ENCODE measurements around the gene SPAG16. TPM values are rescaled to one million over a fixed set of nuclear protein-coding genes. Genes with fewer than 3 reads are reported as not detected.

The SPAG16 gene
- total RNA-seq, 1 donor: 56.1 TPM

DNA sequence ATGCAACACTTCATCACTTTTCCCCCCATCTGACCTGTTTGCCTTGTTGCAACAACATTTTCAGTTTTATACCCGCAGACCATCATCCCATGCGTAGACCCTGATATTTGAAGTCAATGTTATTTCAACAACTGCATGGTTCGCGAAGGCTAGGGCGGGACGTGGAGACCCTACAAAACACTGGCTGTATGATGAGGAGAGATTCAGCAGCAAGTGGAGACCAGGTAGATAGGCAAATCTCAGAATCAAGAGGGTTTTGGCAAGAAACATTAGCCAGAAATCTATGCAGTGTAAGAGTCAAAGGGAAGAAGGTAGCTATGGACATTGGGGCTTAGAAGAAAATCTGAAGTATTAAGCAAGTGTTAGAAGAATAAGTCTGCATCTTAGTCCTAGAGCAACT, 42.4 kb upstream of the SPAG16 start:
- TF ChIP-seq, protein P1, sequence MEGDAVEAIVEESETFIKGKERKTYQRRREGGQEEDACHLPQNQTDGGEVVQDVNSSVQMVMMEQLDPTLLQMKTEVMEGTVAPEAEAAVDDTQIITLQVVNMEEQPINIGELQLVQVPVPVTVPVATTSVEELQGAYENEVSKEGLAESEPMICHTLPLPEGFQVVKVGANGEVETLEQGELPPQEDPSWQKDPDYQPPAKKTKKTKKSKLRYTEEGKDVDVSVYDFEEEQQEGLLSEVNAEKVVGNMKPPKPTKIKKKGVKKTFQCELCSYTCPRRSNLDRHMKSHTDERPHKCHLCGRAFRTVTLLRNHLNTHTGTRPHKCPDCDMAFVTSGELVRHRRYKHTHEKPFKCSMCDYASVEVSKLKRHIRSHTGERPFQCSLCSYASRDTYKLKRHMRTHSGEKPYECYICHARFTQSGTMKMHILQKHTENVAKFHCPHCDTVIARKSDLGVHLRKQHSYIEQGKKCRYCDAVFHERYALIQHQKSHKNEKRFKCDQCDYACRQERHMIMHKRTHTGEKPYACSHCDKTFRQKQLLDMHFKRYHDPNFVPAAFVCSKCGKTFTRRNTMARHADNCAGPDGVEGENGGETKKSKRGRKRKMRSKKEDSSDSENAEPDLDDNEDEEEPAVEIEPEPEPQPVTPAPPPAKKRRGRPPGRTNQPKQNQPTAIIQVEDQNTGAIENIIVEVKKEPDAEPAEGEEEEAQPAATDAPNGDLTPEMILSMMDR (IDR thresholded peaks at IDR 0.05; ENCODE audit: insufficient read depth, low read depth, low read length): no peak
- DNase-seq (ENCODE audit: low read depth): no peak
- no peak overlapping the region for H3K4me3 ChIP-seq (ENCODE audit: low read depth, low read length)

DNA sequence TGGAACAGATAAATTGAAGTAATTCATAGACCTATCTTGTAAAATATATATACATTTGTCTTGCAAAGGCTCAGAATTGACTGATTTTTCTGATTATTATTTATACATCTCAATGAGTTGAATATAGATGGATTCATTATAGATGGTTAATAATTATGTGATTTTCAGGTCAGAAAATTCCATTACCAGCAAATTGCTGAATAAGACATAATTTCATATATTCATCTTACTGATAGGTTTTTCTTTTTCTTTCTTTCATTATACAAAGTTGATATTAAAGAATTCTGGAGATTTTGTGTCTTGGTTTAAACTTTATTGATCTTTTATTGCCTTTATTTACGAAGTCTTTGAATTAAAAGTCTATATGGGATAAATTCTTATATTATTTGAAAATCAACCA, 41.6 kb upstream of the SPAG16 start:
- no peak for DNase-seq (ENCODE audit: low read depth)
- no peak overlapping the region for H3K4me3 ChIP-seq (ENCODE audit: low read depth, low read length)
- TF ChIP-seq, protein P1 (IDR thresholded peaks at IDR 0.05; ENCODE audit: insufficient read depth, low read depth, low read length): no peak

DNA sequence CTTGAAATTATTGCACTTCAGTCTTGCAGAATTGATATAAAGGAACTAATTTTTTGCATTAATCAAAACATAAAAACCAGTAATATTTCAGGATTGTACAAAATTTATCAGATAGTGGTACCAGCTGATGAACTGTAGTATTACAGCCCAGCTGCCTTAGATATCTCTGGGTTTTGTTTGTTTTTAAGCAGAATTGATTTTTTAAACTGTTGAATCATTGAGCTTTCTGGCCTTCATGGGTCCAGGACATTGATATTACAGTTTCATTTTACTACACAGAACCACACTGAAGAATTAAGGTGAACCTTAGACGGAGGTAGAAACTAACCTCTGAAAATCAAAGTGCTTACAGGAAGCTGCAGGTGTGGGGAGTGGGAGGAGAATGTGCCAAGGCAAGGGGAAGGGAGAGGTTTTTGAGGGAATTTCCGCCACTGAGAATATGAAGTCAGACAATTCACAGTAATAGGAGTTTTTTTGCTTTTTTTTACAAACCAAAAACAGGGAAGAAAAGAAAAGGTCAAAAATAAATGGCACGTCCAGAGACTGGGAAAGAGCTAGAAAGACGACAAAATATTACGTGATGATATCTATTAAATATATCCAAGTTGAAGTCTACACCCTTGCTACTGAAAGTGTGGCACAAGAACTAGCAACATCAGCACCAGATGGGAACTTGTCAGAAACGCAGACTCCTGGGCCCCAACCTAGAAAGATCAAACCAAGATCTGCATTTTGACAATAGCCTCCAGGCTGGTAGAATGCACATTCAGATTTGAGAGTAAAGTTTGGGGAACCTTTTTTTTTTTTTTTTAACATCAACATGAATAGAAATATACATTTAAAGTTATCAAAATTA, 40.8 kb upstream of the SPAG16 start:
- TF ChIP-seq, protein P1 (IDR thresholded peaks at IDR 0.05; ENCODE audit: insufficient read depth, low read depth, low read length): no peak
- no peak overlapping the region for H3K4me3 ChIP-seq (ENCODE audit: low read depth, low read length)
- no peak for DNase-seq (ENCODE audit: low read depth)

DNA sequence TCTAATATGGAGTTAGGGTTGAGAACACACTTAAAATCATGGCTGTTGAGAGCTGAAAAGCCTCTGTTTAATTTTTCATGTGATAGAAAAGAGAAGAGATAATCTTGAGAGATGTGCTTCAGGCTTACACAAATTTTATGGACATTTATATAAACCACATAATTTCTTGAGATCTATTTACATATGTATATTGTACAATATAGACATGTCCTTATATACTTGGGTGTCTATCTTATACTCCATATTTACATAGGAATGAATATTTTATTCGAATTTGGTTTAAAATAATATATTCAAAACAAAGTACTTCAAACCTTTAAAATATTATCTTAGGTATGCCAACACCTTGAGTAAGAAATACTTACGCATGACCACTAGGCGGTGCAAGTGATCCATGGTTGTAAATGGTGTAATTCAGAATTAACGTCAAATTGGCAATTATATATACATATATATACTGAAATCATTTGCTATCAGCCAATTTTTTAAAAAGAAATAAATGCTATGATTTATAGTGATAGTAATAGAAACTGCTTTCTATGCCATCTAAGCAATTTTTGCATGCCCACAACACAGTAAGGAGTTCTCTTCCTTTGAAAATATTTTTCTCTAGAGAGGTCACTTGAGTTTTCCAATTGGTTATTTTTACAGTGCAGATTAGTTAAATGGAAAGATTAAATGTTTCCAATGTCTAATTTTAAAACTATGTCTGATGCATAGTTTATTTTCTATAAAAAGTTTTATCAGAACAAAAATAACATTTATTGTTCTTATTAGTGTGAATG, 37.6 kb upstream of the SPAG16 start:
- TF ChIP-seq, protein P1 (IDR thresholded peaks at IDR 0.05; ENCODE audit: insufficient read depth, low read depth, low read length): peak; percentile 82
- peak; percentile 65 for DNase-seq (ENCODE audit: low read depth)
- no peak overlapping the region for H3K4me3 ChIP-seq (ENCODE audit: low read depth, low read length)

DNA sequence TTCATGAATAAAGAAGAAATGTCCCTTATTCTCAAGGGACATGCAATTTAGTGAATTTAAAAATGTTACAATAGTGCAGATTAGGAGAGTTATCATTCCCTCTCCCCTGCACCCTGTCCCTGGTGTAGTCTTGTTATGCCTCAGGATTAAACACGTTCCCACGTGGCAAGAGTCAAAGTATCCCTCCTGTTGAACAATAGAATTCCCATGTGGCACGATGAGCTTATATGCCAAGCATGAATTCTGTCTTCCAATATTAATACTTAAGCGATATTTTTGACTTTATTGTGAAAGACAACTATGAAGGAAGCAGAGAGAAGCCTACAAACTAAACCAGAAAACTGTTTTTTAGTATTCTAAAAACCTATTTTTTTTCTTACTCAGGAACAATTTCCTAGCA, 36.7 kb upstream of the SPAG16 start:
- H3K4me3 ChIP-seq (ENCODE audit: low read depth, low read length): no peak overlapping the region
- DNase-seq (ENCODE audit: low read depth): no peak
- TF ChIP-seq, protein P1 (IDR thresholded peaks at IDR 0.05; ENCODE audit: insufficient read depth, low read depth, low read length): no peak

DNA sequence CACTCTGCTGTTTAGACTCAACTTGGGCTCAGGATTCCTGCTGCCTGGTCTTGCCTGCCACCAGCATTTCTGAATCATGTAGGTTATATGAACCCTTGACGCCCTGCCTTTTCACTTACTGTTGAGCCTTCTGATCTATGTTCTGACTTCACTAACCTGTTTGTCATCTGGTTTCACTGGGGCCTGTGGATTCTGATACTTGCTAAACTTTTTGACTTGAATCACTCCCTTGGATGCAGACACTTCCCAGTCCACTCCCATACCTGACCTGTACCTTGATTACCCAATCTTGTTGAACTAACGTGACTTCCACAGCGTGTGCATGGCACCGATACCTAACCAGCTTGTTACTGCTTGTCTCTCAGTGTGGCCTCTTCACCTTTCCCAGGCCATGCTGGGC, 35.6 kb upstream of the SPAG16 start:
- H3K4me3 ChIP-seq (ENCODE audit: low read depth, low read length): no peak overlapping the region
- no peak for DNase-seq (ENCODE audit: low read depth)
- TF ChIP-seq, protein P1 (IDR thresholded peaks at IDR 0.05; ENCODE audit: insufficient read depth, low read depth, low read length): no peak

Measured in fibroblast of villous mesenchyme (primary cell).